Thyroid gland (tissue), 4 donors: ENCODE measurements around the gene CMSS1. TPM values are rescaled to one million over a fixed set of nuclear protein-coding genes. Genes with fewer than 3 reads are reported as not detected.

Experiments used
- DNase-seq, 2 donors: peaks; one replicate each; pipeline ENCODE4 v3.0.0-alpha.2; 2019
- H3K27ac ChIP-seq, 3 donors: fragments of 200-600 bp; sonication (generic); 1 replicate in 2 of 3; 2 replicates in 1 of 3; pipeline ENCODE4 v1.5.1; 2016 to 2019; ENCODE audit warnings: mild to moderate bottlenecking in 1 of 3, moderate library complexity in 1 of 3
- H3K27me3 ChIP-seq: fragments of 200-600 bp; sonication (generic); one replicate; pipeline ENCODE4 v1.5.1; 2019
- H3K36me3 ChIP-seq, 2 donors: fragments of 200-600 bp; sonication (generic); one replicate each; pipeline ENCODE4 v1.5.1; 2016 to 2019
- H3K4me1 ChIP-seq, 2 donors: fragments of 200-600 bp; sonication (generic); one replicate each; pipeline ENCODE4 v1.5.1; 2017 to 2019
- H3K4me3 ChIP-seq, 3 donors: fragments of 200-600 bp; sonication (generic); replicated peaks in 1 of 3; 1 replicate in 2 of 3; 2 replicates in 1 of 3; pipeline ENCODE4 v1.5.1; 2016; ENCODE audit warnings: mild to moderate bottlenecking in 1 of 3
- H3K9me3 ChIP-seq: fragments of 200-600 bp; sonication (generic); one replicate; pipeline ENCODE4 v1.5.1; 2017
- CTCF ChIP-seq, 6 experiments: fragments of 200-600 bp in 3 of 6; fragments of 450-650 bp in 3 of 6; sonication (generic) in 3 of 6; IDR thresholded peaks; one replicate each; pipeline ENCODE4 v1.5.1; 2016 to 2019; ENCODE audit warnings: antibody characterized with exemption in 6 of 6, mild to moderate bottlenecking in 2 of 6, inconsistent platforms in 1 of 6, moderate library complexity in 1 of 6
- POLR2A ChIP-seq, 2 donors: fragments of 450-650 bp; IDR thresholded peaks; one replicate each; pipeline ENCODE4 v1.6.1; 2017; ENCODE audit warnings: antibody characterized with exemption in 2 of 2, mild to moderate bottlenecking in 2 of 2, moderate library complexity in 1 of 2
- WGBS, 2 donors: methylation state at CpG; one replicate each; pipeline ENCODE4 v1.1.5; 2017; 5-methylcytosine and 5-hydroxymethylcytosine counted together
- intact Hi-C: fragments of 100-400 bp; cut with DNase I; formaldehyde crosslinking; loops from one replicate; pipeline ENCODE4 v1.15.1; 2023
- total RNA-seq, 4 donors: library from RNA; depleted of rRNA; stranded (reverse); fragments of >200 nt; gene quantifications; one replicate each; pipeline ENCODE4 v1.2.3, GENCODE V29; 2016

CMSS1 gene
- total RNA-seq, 4 donors from 2014 or later = 7.7 to 15.0 (median 12.9) TPM

GRCh38 chr3:99875929-99876841, 58.5 kb downstream of the CMSS1 start:
- peak overlapping the region; percentile 74 to 92 (median 88) for H3K27ac ChIP-seq
- H3K9me3 ChIP-seq = no peaks in the 10 kb centered on the region
- H3K4me1 ChIP-seq = no peaks in the 10 kb centered on the region
- 6 to 12% methylated on average over 23 to 50 of the region's 63 CpGs for whole genome bisulfite sequencing, 2 donors
- H3K27me3 ChIP-seq = no peaks in the 10 kb centered on the region
- intact Hi-C loops = no loop called here
- DNase-seq = peak; percentile 74 to 76
- TF ChIP-seq POLR2A (IDR thresholded peaks at IDR 0.05) (peak; percentile 61 to 85), CTCF (IDR thresholded peaks at IDR 0.05) (peak in 1 of 6 experiments; percentile 8)
- no peaks in the 10 kb centered on the region for H3K36me3 ChIP-seq
- H3K4me3 ChIP-seq = peak overlapping the region in 2 of 3 donors; percentile 34 to 41

DNA sequence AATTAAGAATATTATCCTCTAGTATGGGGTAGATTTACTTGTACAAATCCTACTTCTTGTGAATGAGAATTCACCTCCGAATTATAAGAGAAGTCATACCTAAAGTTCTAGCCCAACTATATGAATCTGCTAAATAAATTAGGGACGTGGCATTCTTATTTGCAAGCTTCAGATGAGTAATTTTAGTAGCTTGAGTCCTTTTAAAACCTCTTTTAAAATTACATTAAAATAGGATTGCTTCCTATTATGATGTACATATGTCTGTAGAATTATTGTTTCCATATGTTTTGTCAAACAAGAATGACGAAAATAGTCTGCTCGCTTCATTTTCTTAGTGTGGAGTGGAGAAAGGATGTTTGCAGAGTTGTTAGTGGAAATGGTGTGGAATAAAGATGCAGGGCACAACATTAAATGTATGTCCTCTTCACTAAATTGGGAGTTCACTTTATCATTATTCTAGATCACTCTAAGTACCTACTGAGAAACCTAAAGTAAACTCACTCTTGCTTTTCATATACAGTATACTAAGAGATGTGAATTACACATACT, 59.4 kb downstream of the CMSS1 start:
- no peak for TF ChIP-seq POLR2A (IDR thresholded peaks at IDR 0.05)
- TF ChIP-seq CTCF (IDR thresholded peaks at IDR 0.05) = no peak
- peak overlapping the region; percentile 74 to 92 (median 88) for H3K27ac ChIP-seq
- 87 to 88% methylated on average over 4 of the region's 4 CpGs for WGBS, 2 donors
- intact Hi-C loops = no loop called here
- no peak for DNase-seq
- H3K4me1 ChIP-seq = no peaks in the 10 kb centered on the region
- no peak overlapping the region for H3K4me3 ChIP-seq
- no peaks in the 10 kb centered on the region for H3K36me3 ChIP-seq
- no peaks in the 10 kb centered on the region for H3K27me3 ChIP-seq
- H3K9me3 ChIP-seq = no peaks in the 10 kb centered on the region

GRCh38 chr3:99878005-99878404, 60.3 kb downstream of the CMSS1 start:
- peak overlapping the region in 1 of 3 donors; percentile 92 for H3K27ac ChIP-seq
- H3K4me1 ChIP-seq = no peaks in the 10 kb centered on the region
- WGBS, 2 donors = 98 to 100% methylated on average over 1 of the region's 1 CpG
- TF ChIP-seq POLR2A (IDR thresholded peaks at IDR 0.05) = no peak
- no peak for TF ChIP-seq CTCF (IDR thresholded peaks at IDR 0.05)
- no peak for DNase-seq
- no peaks in the 10 kb centered on the region for H3K27me3 ChIP-seq
- H3K9me3 ChIP-seq = no peaks in the 10 kb centered on the region
- no peak overlapping the region for H3K4me3 ChIP-seq
- H3K36me3 ChIP-seq = no peaks in the 10 kb centered on the region
- intact Hi-C loops = no loop called here

- no peak for TF ChIP-seq POLR2A (IDR thresholded peaks at IDR 0.05)
- no peak for TF ChIP-seq CTCF (IDR thresholded peaks at IDR 0.05)
- no peak for DNase-seq
- WGBS, 2 donors = 93 to 99% methylated on average over 2 of the region's 2 CpGs
- intact Hi-C loops = no loop called here
- Histone ChIP-seq H3K4me3 (no peak overlapping the region), H3K4me1 (no peaks in the 10 kb centered on the region), H3K27me3 (no peaks in the 10 kb centered on the region), H3K27ac (no peak overlapping the region), H3K36me3 (no peaks in the 10 kb centered on the region), H3K9me3 (no peaks in the 10 kb centered on the region)
Measured at GRCh38 chr3:99879275-99879674, 61.6 kb downstream of the CMSS1 start.

GRCh38 chr3:99881121-99881524, 63.5 kb downstream of the CMSS1 start:
- no peaks in the 10 kb centered on the region for H3K9me3 ChIP-seq
- no peaks in the 10 kb centered on the region for H3K36me3 ChIP-seq
- H3K4me3 ChIP-seq = no peak overlapping the region
- no peaks in the 10 kb centered on the region for H3K4me1 ChIP-seq
- WGBS, 2 donors = 68 to 75% methylated on average over 2 of the region's 2 CpGs
- intact Hi-C loops = no loop called here
- DNase-seq = no peak
- peak overlapping the region in 2 of 3 donors; percentile 40 to 49 for H3K27ac ChIP-seq
- no peak for TF ChIP-seq CTCF (IDR thresholded peaks at IDR 0.05)
- no peak for TF ChIP-seq POLR2A (IDR thresholded peaks at IDR 0.05)
- no peaks in the 10 kb centered on the region for H3K27me3 ChIP-seq
